H1 (cell line): ENCODE data around the gene PTPRE.

ENCODE experiments used
- CTCF ChIP-seq, 3 experiments: IDR thresholded peaks; 1 replicate in 2 of 3; 2 replicates in 1 of 3; pipeline versions ENCODE4 v1.5.1 to v1.6.1; 2011; ENCODE audit warnings: low read length in 3 of 3, mild to moderate bottlenecking in 3 of 3, inconsistent platforms in 2 of 3, low read depth in 1 of 3, moderate library complexity in 1 of 3; ENCODE audit not compliant: insufficient read depth in 1 of 3; ENCODE audit errors: control extremely low read depth in 1 of 3
- EGR1 ChIP-seq: IDR thresholded peaks from 2 replicates; pipeline ENCODE4 v1.6.1; 2011; ENCODE audit warnings: low read depth, low read length, borderline replicate concordance
- EP300 ChIP-seq, 2 experiments: IDR thresholded peaks; 1 replicate in 1 of 2; 2 replicates in 1 of 2; pipeline ENCODE4 v1.6.1; 2011 to 2012; ENCODE audit warnings: low read depth in 2 of 2, low read length in 2 of 2, mild to moderate bottlenecking in 2 of 2, borderline replicate concordance in 1 of 2, inconsistent platforms in 1 of 2, moderate library complexity in 1 of 2
- JUN ChIP-seq: IDR thresholded peaks from 2 replicates; pipeline ENCODE4 v1.6.1; 2011; ENCODE audit warnings: low read depth, mild to moderate bottlenecking, improper control_type of control experiment, low read length
- POLR2AphosphoS5 ChIP-seq: IDR thresholded peaks from 2 replicates; pipeline ENCODE4 v1.6.1; 2011; ENCODE audit warnings: low read depth, low read length
- TAF1 ChIP-seq: IDR thresholded peaks from 2 replicates; pipeline ENCODE4 v1.6.1; 2011; ENCODE audit warnings: mild to moderate bottlenecking, low read depth, low read length

GRCh38 chr10:128097783-128098182 lies 190.9 kb downstream of the PTPRE start:
- TF ChIP-seq CTCF (IDR thresholded peaks at IDR 0.05; ENCODE audit: control extremely low read depth in 1 of 3, insufficient read depth in 1 of 3, low read depth in 1 of 3, low read length in 3 of 3), result no peak
- TF ChIP-seq EGR1, result no peak
- TF ChIP-seq EP300 (IDR thresholded peaks at IDR 0.05; ENCODE audit: borderline replicate concordance in 1 of 2, low read depth in 2 of 2, low read length in 2 of 2), result no peak
- no peak for TF ChIP-seq JUN
- no peak for TF ChIP-seq TAF1
- TF ChIP-seq POLR2AphosphoS5, result no peak
